HepG2 (cell line): ENCODE data around the gene SOX12. TPM values are rescaled to one million over a fixed set of nuclear protein-coding genes. Genes with fewer than 3 reads are reported as not detected.
A peak's percentile ranks its signal among the peaks of the same experiment; 100 is the strongest.

Source experiments
- ATAD3A ChIP-seq: sonication (generic); formaldehyde crosslinking; IDR thresholded peaks from 2 replicates; pipeline ENCODE4 v1.4.0; 2020; ENCODE audit warnings: missing genetic modification reagents
- CHCHD3 ChIP-seq: sonication (generic); formaldehyde crosslinking; IDR thresholded peaks from 2 replicates; pipeline ENCODE4 v1.8.0; 2022; ENCODE audit warnings: mild to moderate bottlenecking, missing genetic modification reagents, moderate library complexity
- FIP1L1 ChIP-seq: fragments of 200-400 bp; formaldehyde crosslinking; IDR thresholded peaks from 2 replicates; pipeline ENCODE4 v1.6.1; 2018; ENCODE audit warnings: low read depth, mild to moderate bottlenecking, low read length, moderate library complexity, borderline replicate concordance; ENCODE audit not compliant: insufficient read depth
- HNRNPL ChIP-seq: fragments of 200-400 bp; formaldehyde crosslinking; IDR thresholded peaks from 2 replicates; pipeline ENCODE4 v1.6.1; 2017; ENCODE audit warnings: mild to moderate bottlenecking, low read depth, low read length
- MXD4 ChIP-seq: IDR thresholded peaks from 2 replicates; pipeline ENCODE4 v1.6.1; 2016; ENCODE audit warnings: mild to moderate bottlenecking, missing biosample characterization, missing genetic modification reagents
- NFKB2 ChIP-seq: sonication (generic); formaldehyde crosslinking; IDR thresholded peaks from 2 replicates; pipeline ENCODE4 v1.4.0; 2020; ENCODE audit warnings: missing genetic modification reagents, borderline replicate concordance
- POGK ChIP-seq: sonication (generic); formaldehyde crosslinking; conservative IDR thresholded peaks from 2 replicates; pipeline ENCODE4 v1.8.0; 2022; ENCODE audit warnings: mild to moderate bottlenecking, moderate library complexity, missing genetic modification reagents
- SRSF4 ChIP-seq: fragments of 200-400 bp; formaldehyde crosslinking; IDR thresholded peaks from one replicate; pipeline ENCODE4 v1.6.1; 2018; ENCODE audit warnings: mild to moderate bottlenecking, low read depth, low read length, moderate library complexity; ENCODE audit not compliant: poor library complexity, severe bottlenecking
- TOE1 ChIP-seq: sonication (generic); formaldehyde crosslinking; IDR thresholded peaks from 2 replicates; pipeline ENCODE4 v1.4.0; 2020; ENCODE audit warnings: mild to moderate bottlenecking, missing genetic modification reagents
- ZFP36L2 ChIP-seq: sonication (generic); formaldehyde crosslinking; IDR thresholded peaks from 2 replicates; pipeline ENCODE4 v1.4.0; 2020; ENCODE audit warnings: missing genetic modification reagents
- ZFP37 ChIP-seq: sonication (generic); formaldehyde crosslinking; IDR thresholded peaks from 2 replicates; pipeline ENCODE4 v1.4.0; 2020; ENCODE audit warnings: missing genetic modification reagents, borderline replicate concordance
- ZNF12 ChIP-seq: sonication (generic); formaldehyde crosslinking; IDR thresholded peaks from 2 replicates; pipeline ENCODE4 v1.5.0; 2020; ENCODE audit warnings: missing genetic modification reagents
- ZNF138 ChIP-seq: sonication (generic); formaldehyde crosslinking; IDR thresholded peaks from 2 replicates; pipeline ENCODE4 v1.5.0; 2020; ENCODE audit warnings: mild to moderate bottlenecking, low read depth, missing genetic modification reagents
- ZNF276 ChIP-seq: sonication (generic); formaldehyde crosslinking; IDR thresholded peaks from 2 replicates; pipeline ENCODE4 v1.4.0; 2020; ENCODE audit warnings: mild to moderate bottlenecking, low read depth, missing genetic modification reagents
- ZNF883 ChIP-seq: sonication (generic); formaldehyde crosslinking; IDR thresholded peaks from 2 replicates; pipeline ENCODE4 v1.5.1; 2020; ENCODE audit warnings: mild to moderate bottlenecking, missing genetic modification reagents; ENCODE audit errors: not compliant biosample characterization
- ZSCAN25 ChIP-seq: sonication (generic); formaldehyde crosslinking; IDR thresholded peaks from 2 replicates; pipeline ENCODE4 v1.8.0; 2022; ENCODE audit warnings: mild to moderate bottlenecking, missing genetic modification reagents
- polyA plus RNA-seq, 8 experiments: library from polyadenylated mRNA; depleted of rRNA in 3 of 8; stranded (reverse) in 7 of 8; unstranded in 1 of 8; fragments of >200 nt; fragmentation: Illumina TruSeq in 4 of 8; extraction: Trizol in 4 of 8; gene quantifications; 2 replicates each; pipeline versions ENCODE4 v1.2.1 to v1.2.3, GENCODE V29; 2011 to 2016; ENCODE audit warnings: low read depth in 4 of 8, missing spikeins in 1 of 8, mixed read lengths in 1 of 8; ENCODE audit not compliant: insufficient read depth in 1 of 8
- total RNA-seq, 5 experiments: library from RNA; depleted of rRNA; stranded (reverse); fragments of >200 nt; fragmentation: Illumina TruSeq; extraction: Trizol; gene quantifications; 2 replicates each; pipeline ENCODE4 v1.2.3, GENCODE V29; 2016; ENCODE audit warnings: low read depth in 1 of 5
- TF ChIP-seq, protein P1 (sequence below): IDR thresholded peaks from 2 replicates; pipeline ENCODE4 v1.6.1; 2016; ENCODE audit warnings: missing compliant biosample characterization, missing genetic modification reagents, borderline replicate concordance
- TF ChIP-seq, protein P2 (sequence below): sonication (generic); formaldehyde crosslinking; IDR thresholded peaks from 2 replicates; pipeline ENCODE4 v1.5.1; 2020; ENCODE audit warnings: mild to moderate bottlenecking, missing genetic modification reagents, borderline replicate concordance
- TF ChIP-seq, protein P3 (sequence below): sonication (generic); formaldehyde crosslinking; IDR thresholded peaks from 2 replicates; pipeline ENCODE4 v1.8.1; 2023; ENCODE audit warnings: mild to moderate bottlenecking, missing genetic modification reagents

SOX12 gene
- total and polyA plus RNA-seq, 2 of the 13 experiments (the other 11 are each of a cell fraction or from before 2014, with no cell fraction given) = 10.0 to 18.7 TPM

GRCh38 chr20:297925-298775 lies 27.2 kb upstream of the SOX12 start (continued):
- TF ChIP-seq ZNF276 (CRISPR knock-in tag) (no peak), TOE1 (CRISPR knock-in tag) (no peak), ZNF883 (CRISPR knock-in tag) (peak; percentile 79), CHCHD3 (CRISPR knock-in tag) (peak; percentile 87), ZNF12 (CRISPR knock-in tag) (peak; percentile 27; the same call in 1 of the 2 replicates), POGK (CRISPR knock-in tag) (peak; percentile 86), ZSCAN25 (no peak; the same call in 1 of the 2 replicates), ATAD3A (CRISPR knock-in tag) (peak; percentile 72; the same call in 1 of the 2 replicates), ZFP37 (CRISPR knock-in tag) (no peak), SRSF4 (no peak), MXD4 (CRISPR knock-in tag) (peak; percentile 79; the same call in 1 of the 2 replicates), HNRNPL (peak; percentile 89), ZFP36L2 (no peak), NFKB2 (CRISPR knock-in tag) (no peak; the same call in 1 of the 2 replicates), ZNF138 (CRISPR knock-in tag) (no peak), FIP1L1 (no peak)
- TF ChIP-seq, protein P1, sequence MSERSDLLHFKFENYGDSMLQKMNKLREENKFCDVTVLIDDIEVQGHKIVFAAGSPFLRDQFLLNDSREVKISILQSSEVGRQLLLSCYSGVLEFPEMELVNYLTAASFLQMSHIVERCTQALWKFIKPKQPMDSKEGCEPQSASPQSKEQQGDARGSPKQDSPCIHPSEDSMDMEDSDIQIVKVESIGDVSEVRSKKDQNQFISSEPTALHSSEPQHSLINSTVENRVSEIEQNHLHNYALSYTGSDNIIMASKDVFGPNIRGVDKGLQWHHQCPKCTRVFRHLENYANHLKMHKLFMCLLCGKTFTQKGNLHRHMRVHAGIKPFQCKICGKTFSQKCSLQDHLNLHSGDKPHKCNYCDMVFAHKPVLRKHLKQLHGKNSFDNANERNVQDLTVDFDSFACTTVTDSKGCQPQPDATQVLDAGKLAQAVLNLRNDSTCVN (CRISPR knock-in tag) = 0 out of 2 replicates have a peak, but pooled peaks have one; percentile 50
- TF ChIP-seq, protein P2, sequence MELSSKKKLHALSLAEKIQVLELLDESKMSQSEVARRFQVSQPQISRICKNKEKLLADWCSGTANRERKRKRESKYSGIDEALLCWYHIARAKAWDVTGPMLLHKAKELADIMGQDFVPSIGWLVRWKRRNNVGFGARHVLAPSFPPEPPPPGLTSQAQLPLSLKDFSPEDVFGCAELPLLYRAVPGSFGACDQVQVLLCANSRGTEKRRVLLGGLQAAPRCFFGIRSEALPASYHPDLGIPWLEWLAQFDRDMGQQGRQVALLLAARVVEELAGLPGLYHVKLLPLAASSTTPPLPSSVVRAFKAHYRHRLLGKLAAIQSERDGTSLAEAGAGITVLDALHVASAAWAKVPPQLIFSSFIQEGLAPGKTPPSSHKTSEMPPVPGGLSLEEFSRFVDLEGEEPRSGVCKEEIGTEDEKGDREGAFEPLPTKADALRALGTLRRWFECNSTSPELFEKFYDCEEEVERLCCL (CRISPR knock-in tag) = no peak
- TF ChIP-seq, protein P3, sequence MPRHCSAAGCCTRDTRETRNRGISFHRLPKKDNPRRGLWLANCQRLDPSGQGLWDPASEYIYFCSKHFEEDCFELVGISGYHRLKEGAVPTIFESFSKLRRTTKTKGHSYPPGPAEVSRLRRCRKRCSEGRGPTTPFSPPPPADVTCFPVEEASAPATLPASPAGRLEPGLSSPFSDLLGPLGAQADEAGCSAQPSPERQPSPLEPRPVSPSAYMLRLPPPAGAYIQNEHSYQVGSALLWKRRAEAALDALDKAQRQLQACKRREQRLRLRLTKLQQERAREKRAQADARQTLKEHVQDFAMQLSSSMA (CRISPR knock-in tag) = no peak
